Neural cell (in vitro differentiated cells): Measurements from ENCODE around the gene RABGGTA. TPM values are rescaled to one million over a fixed set of nuclear protein-coding genes. Genes with fewer than 3 reads are reported as not detected.
"Not testable (repeated sequence)": the region's sequence is repeated elsewhere in the genome, so short reads cannot be mapped to it uniquely, and the experiment has no call there.

ENCODE experiments used
- H2AFZ ChIP-seq: fragments of 200-600, 300-800 bp; sonication (generic), shearing (Covaris generic); 2 replicates; pipeline ENCODE4 v1.6.0; 2014; ENCODE audit warnings: low read depth, mild to moderate bottlenecking, antibody characterized with exemption, low read length, moderate library complexity
- H3F3A ChIP-seq: fragments of 200-600 bp; shearing (Covaris generic); 2 replicates; pipeline ENCODE4 v1.6.1; 2016; ENCODE audit warnings: mild to moderate bottlenecking, moderate library complexity, mixed read lengths, antibody characterized with exemption, low read length; ENCODE audit not compliant: insufficient read depth, poor library complexity, severe bottlenecking
- H3K27ac ChIP-seq: fragments of 200-600, 300-800 bp; sonication (generic), shearing (Covaris generic); 2 replicates; pipeline ENCODE4 v1.5.1; 2014; ENCODE audit warnings: mild to moderate bottlenecking, low read length, moderate library complexity
- H3K27me3 ChIP-seq: fragments of 300-800, 200-600 bp; sonication (generic), shearing (Covaris generic); 2 replicates; pipeline ENCODE4 v1.6.0; 2014; ENCODE audit warnings: mild to moderate bottlenecking, low read depth, low read length, moderate library complexity; ENCODE audit not compliant: insufficient read depth
- H3K36me3 ChIP-seq: fragments of 300-800, 200-600 bp; sonication (generic), shearing (Covaris generic); 2 replicates; pipeline ENCODE4 v1.5.1; 2014; ENCODE audit warnings: mild to moderate bottlenecking, antibody characterized with exemption, low read length, moderate library complexity; ENCODE audit not compliant: insufficient read depth
- H3K4me2 ChIP-seq: fragments of 300-800, 200-600 bp; sonication (generic), shearing (Covaris generic); 2 replicates; pipeline ENCODE4 v1.6.0; 2014; ENCODE audit warnings: mild to moderate bottlenecking, low read length
- H3K4me3 ChIP-seq: fragments of 300-800, 200-600 bp; sonication (generic), shearing (Covaris generic); 2 replicates; pipeline ENCODE4 v1.5.1; 2014; ENCODE audit warnings: mild to moderate bottlenecking, low read length, moderate library complexity
- H3K79me2 ChIP-seq: fragments of 200-600 bp; shearing (Covaris generic); replicated peaks from 2 replicates; pipeline ENCODE4 v1.6.0; 2014; ENCODE audit warnings: mild to moderate bottlenecking, low read length, moderate library complexity; ENCODE audit not compliant: insufficient read depth
- H3K9ac ChIP-seq: fragments of 300-800, 200-600 bp; sonication (generic), shearing (Covaris generic); 2 replicates; pipeline ENCODE4 v1.6.1; 2016; ENCODE audit warnings: mild to moderate bottlenecking, low read length, mixed read lengths
- H3K9me2 ChIP-seq: fragments of 200-600 bp; shearing (Covaris generic); 2 replicates; pipeline ENCODE4 v1.6.1; 2016; ENCODE audit warnings: mild to moderate bottlenecking, low read length, mixed read lengths; ENCODE audit not compliant: insufficient read depth
- H3K9me3 ChIP-seq: fragments of 200-600, 300-800 bp; sonication (generic), shearing (Covaris generic); 2 replicates; pipeline ENCODE4 v1.6.1; 2016; ENCODE audit warnings: mild to moderate bottlenecking, mixed run types, low read length, moderate library complexity, mixed read lengths
- H4K20me1 ChIP-seq: fragments of 200-600 bp; shearing (Covaris generic); 2 replicates; pipeline ENCODE4 v1.6.1; 2016; ENCODE audit warnings: mild to moderate bottlenecking, mixed run types; ENCODE audit not compliant: insufficient read depth
- CTCF ChIP-seq: fragments of 450-650 bp; IDR thresholded peaks from 2 replicates; pipeline ENCODE4 v1.5.1; 2014; ENCODE audit warnings: antibody characterized with exemption, mild to moderate bottlenecking, moderate library complexity; ENCODE audit not compliant: poor library complexity, severe bottlenecking
- EP300 ChIP-seq: fragments of 450-650 bp; conservative IDR thresholded peaks from 2 replicates; pipeline ENCODE4 v1.6.1; 2014; ENCODE audit warnings: antibody characterized with exemption, mild to moderate bottlenecking, moderate library complexity; ENCODE audit not compliant: poor library complexity, severe bottlenecking
- EZH2 ChIP-seq: fragments of 200-600, 300-800 bp; shearing (Covaris generic), sonication (generic); IDR thresholded peaks from 2 replicates; pipeline ENCODE4 v1.6.1; 2014; ENCODE audit warnings: antibody characterized with exemption, low read length, borderline replicate concordance, mild to moderate bottlenecking; ENCODE audit not compliant: insufficient read depth, poor library complexity, severe bottlenecking
- MXI1 ChIP-seq: fragments of 450-650 bp; conservative IDR thresholded peaks from 2 replicates; pipeline ENCODE4 v1.6.1; 2014; ENCODE audit warnings: antibody characterized with exemption, mild to moderate bottlenecking; ENCODE audit not compliant: poor library complexity, severe bottlenecking
- POLR2AphosphoS5 ChIP-seq: IDR thresholded peaks from 2 replicates; pipeline ENCODE4 v1.6.1; 2012
- RAD21 ChIP-seq: fragments of 450-650 bp; conservative IDR thresholded peaks from 2 replicates; pipeline ENCODE4 v1.6.1; 2014; ENCODE audit warnings: antibody characterized with exemption, mild to moderate bottlenecking, moderate library complexity
- SMC3 ChIP-seq: fragments of 450-650 bp; conservative IDR thresholded peaks from 2 replicates; pipeline ENCODE4 v1.6.1; 2014; ENCODE audit warnings: antibody characterized with exemption, mild to moderate bottlenecking, moderate library complexity; ENCODE audit not compliant: poor library complexity
- TAF1 ChIP-seq: IDR thresholded peaks from 2 replicates; pipeline ENCODE4 v1.6.1; 2012; ENCODE audit warnings: low read depth
- polyA plus RNA-seq: library from polyadenylated mRNA; depleted of rRNA; stranded (reverse); fragments of >200 nt; gene quantifications from 2 replicates; pipeline ENCODE4 v1.2.3, GENCODE V29; 2014
- TF ChIP-seq, protein P1 (sequence below): IDR thresholded peaks from 2 replicates; pipeline ENCODE4 v1.6.1; 2012; ENCODE audit warnings: borderline replicate concordance

RABGGTA gene
- polyA plus RNA-seq, 1 donor from 2014 or later, result 33.2 TPM

GRCh38 chr14:24219521-24219920 lies 51.9 kb downstream of the RABGGTA start:
- no peak overlapping the region for H3K27ac ChIP-seq
- H3K27me3 ChIP-seq, result no peaks in the 10 kb centered on the region
- no peaks in the 10 kb centered on the region for H3K9me3 ChIP-seq
- H3K9ac ChIP-seq, result no peak overlapping the region
- H3K36me3 ChIP-seq, result no peaks in the 10 kb centered on the region
- no peaks in the 10 kb centered on the region for H4K20me1 ChIP-seq
- H3F3A ChIP-seq, result no peaks in the 10 kb centered on the region
- H3K9me2 ChIP-seq, result no peaks in the 10 kb centered on the region
- H3K4me3 ChIP-seq, result no peak overlapping the region
- H3K79me2 ChIP-seq, result peaks cover 2% of the 10 kb centered on the region
- H2AFZ ChIP-seq, result no peak overlapping the region
- H3K4me2 ChIP-seq, result no peak overlapping the region
- TF ChIP-seq EZH2 (no peak), MXI1 (no peak), CTCF (no peak), POLR2AphosphoS5 (no peak), TAF1 (no peak), SMC3 (no peak)
- TF ChIP-seq, protein P1, sequence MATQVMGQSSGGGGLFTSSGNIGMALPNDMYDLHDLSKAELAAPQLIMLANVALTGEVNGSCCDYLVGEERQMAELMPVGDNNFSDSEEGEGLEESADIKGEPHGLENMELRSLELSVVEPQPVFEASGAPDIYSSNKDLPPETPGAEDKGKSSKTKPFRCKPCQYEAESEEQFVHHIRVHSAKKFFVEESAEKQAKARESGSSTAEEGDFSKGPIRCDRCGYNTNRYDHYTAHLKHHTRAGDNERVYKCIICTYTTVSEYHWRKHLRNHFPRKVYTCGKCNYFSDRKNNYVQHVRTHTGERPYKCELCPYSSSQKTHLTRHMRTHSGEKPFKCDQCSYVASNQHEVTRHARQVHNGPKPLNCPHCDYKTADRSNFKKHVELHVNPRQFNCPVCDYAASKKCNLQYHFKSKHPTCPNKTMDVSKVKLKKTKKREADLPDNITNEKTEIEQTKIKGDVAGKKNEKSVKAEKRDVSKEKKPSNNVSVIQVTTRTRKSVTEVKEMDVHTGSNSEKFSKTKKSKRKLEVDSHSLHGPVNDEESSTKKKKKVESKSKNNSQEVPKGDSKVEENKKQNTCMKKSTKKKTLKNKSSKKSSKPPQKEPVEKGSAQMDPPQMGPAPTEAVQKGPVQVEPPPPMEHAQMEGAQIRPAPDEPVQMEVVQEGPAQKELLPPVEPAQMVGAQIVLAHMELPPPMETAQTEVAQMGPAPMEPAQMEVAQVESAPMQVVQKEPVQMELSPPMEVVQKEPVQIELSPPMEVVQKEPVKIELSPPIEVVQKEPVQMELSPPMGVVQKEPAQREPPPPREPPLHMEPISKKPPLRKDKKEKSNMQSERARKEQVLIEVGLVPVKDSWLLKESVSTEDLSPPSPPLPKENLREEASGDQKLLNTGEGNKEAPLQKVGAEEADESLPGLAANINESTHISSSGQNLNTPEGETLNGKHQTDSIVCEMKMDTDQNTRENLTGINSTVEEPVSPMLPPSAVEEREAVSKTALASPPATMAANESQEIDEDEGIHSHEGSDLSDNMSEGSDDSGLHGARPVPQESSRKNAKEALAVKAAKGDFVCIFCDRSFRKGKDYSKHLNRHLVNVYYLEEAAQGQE, result no peak

GRCh38 chr14:24219080-24219479 lies 52.3 kb downstream of the RABGGTA start:
- Histone ChIP-seq H3K27me3 (no peaks in the 10 kb centered on the region), H2AFZ (no peak overlapping the region), H3K4me2 (no peak overlapping the region), H3K9me2 (no peaks in the 10 kb centered on the region), H3K4me3 (no peak overlapping the region), H4K20me1 (no peaks in the 10 kb centered on the region), H3K36me3 (no peaks in the 10 kb centered on the region), H3F3A (no peaks in the 10 kb centered on the region), H3K9me3 (no peaks in the 10 kb centered on the region), H3K79me2 (peaks cover 2% of the 10 kb centered on the region), H3K9ac (no peak overlapping the region), H3K27ac (no peak overlapping the region)
- no peak for TF ChIP-seq TAF1
- TF ChIP-seq POLR2AphosphoS5, result no peak
- TF ChIP-seq CTCF, result no peak
- no peak for TF ChIP-seq EZH2
- no peak for TF ChIP-seq SMC3
- TF ChIP-seq RAD21, result no peak
- no peak for TF ChIP-seq EP300
- TF ChIP-seq, protein P1, result no peak
- TF ChIP-seq MXI1, result no peak

DNA sequence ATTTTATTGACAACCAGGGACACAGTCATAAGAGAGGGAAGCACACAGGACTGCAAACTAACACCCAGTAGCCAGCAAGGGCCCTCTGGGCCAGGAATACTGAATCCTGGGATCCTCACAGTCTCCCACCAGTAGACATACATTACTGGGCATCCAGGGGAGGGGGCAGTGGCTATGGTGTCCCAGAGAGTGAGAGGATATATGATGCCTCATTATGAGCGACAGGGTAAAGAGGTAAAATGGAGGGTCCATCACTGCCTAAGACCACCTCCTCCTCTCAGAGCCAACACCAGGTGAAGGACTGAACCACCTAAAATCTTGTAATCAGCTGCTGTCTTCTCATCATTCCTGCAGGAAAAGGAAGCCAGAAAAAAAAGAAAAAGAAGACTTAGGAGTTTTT lies 54.5 kb downstream of the RABGGTA start:
- not testable (repeated sequence) for H3K36me3 ChIP-seq, H3K4me2 ChIP-seq, H3K9ac ChIP-seq, H4K20me1 ChIP-seq, H2AFZ ChIP-seq, H3K27ac ChIP-seq, H3K9me2 ChIP-seq, H3K4me3 ChIP-seq, H3F3A ChIP-seq, H3K9me3 ChIP-seq, H3K79me2 ChIP-seq, H3K27me3 ChIP-seq
